Central memory CD8-positive, alpha-beta T cell (primary cell): ENCODE data around the gene JPT2.
A peak's percentile ranks its signal among the peaks of the same experiment; 100 is the strongest.

Experiments
- ATAC-seq: fragments of 150-1000 bp; cut with Tn5 transposase; replicated peaks from 2 replicates; pipeline ENCODE4 v1.10.0; 2022; ENCODE audit warnings: mild to moderate bottlenecking, moderate FRiP score, moderate number of reproducible peaks; ENCODE audit not compliant: poor library complexity, severe bottlenecking; ENCODE audit errors: extremely low read depth
- DNase-seq, 2 donors: peaks; one replicate each; pipeline ENCODE4 v3.0.0; 2021; ENCODE audit warnings: low spot score in 2 of 2
- H3K27ac Mint-ChIP-seq: one replicate; pipeline ENCODE4 v1.8.0; 2022; ENCODE audit warnings: low read depth, mild to moderate bottlenecking, moderate library complexity, mixed read lengths
- H3K27me3 Mint-ChIP-seq: one replicate; pipeline ENCODE4 v1.8.0; 2022; ENCODE audit warnings: mixed read lengths
- H3K36me3 Mint-ChIP-seq: one replicate; pipeline ENCODE4 v1.8.0; 2022; ENCODE audit warnings: mild to moderate bottlenecking, moderate library complexity, mixed read lengths; ENCODE audit not compliant: insufficient read depth
- H3K4me1 Mint-ChIP-seq: one replicate; pipeline ENCODE4 v1.8.0; 2022; ENCODE audit warnings: mixed read lengths
- H3K4me3 Mint-ChIP-seq: one replicate; pipeline ENCODE4 v1.8.0; 2022; ENCODE audit warnings: mild to moderate bottlenecking, moderate library complexity, mixed read lengths
- H3K9me3 Mint-ChIP-seq: one replicate; pipeline ENCODE4 v1.8.0; 2022; ENCODE audit warnings: mixed read lengths

JPT2 gene

GRCh38 chr16:1669698-1670097 lies 8.4 kb upstream of the JPT2 start:
- Mint-ChIP-seq H3K27ac (peak overlapping the region; percentile 46), H3K4me3 (no peak overlapping the region), H3K36me3 (peaks cover 13% of the 10 kb centered on the region), H3K27me3 (no peaks in the 10 kb centered on the region), H3K4me1 (peaks cover 5% of the 10 kb centered on the region), H3K9me3 (no peaks in the 10 kb centered on the region)
- DNase-seq, result no peak
- ATAC-seq, result no peak

- Mint-ChIP-seq H3K4me3 (no peak overlapping the region), H3K9me3 (no peaks in the 10 kb centered on the region), H3K27ac (peak overlapping the region; percentile 46), H3K36me3 (peaks cover 9% of the 10 kb centered on the region), H3K4me1 (peaks cover 5% of the 10 kb centered on the region), H3K27me3 (no peaks in the 10 kb centered on the region)
- DNase-seq, result no peak
- ATAC-seq, result no peak
Observed at GRCh38 chr16:1670371-1670770, 7.7 kb upstream of the JPT2 start.

GRCh38 chr16:1670866-1671265 lies 7.2 kb upstream of the JPT2 start:
- H3K27ac Mint-ChIP-seq, result no peak overlapping the region
- no peak for DNase-seq
- H3K4me1 Mint-ChIP-seq, result peaks cover 5% of the 10 kb centered on the region
- no peak overlapping the region for H3K4me3 Mint-ChIP-seq
- no peaks in the 10 kb centered on the region for H3K27me3 Mint-ChIP-seq
- no peak for ATAC-seq
- H3K9me3 Mint-ChIP-seq, result no peaks in the 10 kb centered on the region
- peaks cover 9% of the 10 kb centered on the region for H3K36me3 Mint-ChIP-seq

- ATAC-seq (no peak), DNase-seq (no peak)
- Mint-ChIP-seq H3K4me1 (peaks cover 7% of the 10 kb centered on the region), H3K27ac (no peak overlapping the region), H3K4me3 (no peak overlapping the region), H3K36me3 (peaks cover 9% of the 10 kb centered on the region), H3K27me3 (no peaks in the 10 kb centered on the region), H3K9me3 (no peaks in the 10 kb centered on the region)
Observed at GRCh38 chr16:1673424-1674151, 4.5 kb upstream of the JPT2 start.

GRCh38 chr16:1674306-1674705 lies 3.8 kb upstream of the JPT2 start:
- no peak overlapping the region for H3K27ac Mint-ChIP-seq
- no peak for ATAC-seq
- H3K36me3 Mint-ChIP-seq, result peaks cover 10% of the 10 kb centered on the region

GRCh38 chr16:1674751-1675664 lies 3.1 kb upstream of the JPT2 start:
- peaks cover 8% of the 10 kb centered on the region for H3K36me3 Mint-ChIP-seq
- no peak for ATAC-seq
- no peak for DNase-seq
- no peak overlapping the region for H3K27ac Mint-ChIP-seq
- H3K9me3 Mint-ChIP-seq, result no peaks in the 10 kb centered on the region
- peaks cover 13% of the 10 kb centered on the region for H3K4me1 Mint-ChIP-seq
- H3K27me3 Mint-ChIP-seq, result no peaks in the 10 kb centered on the region
- no peak overlapping the region for H3K4me3 Mint-ChIP-seq

More at GRCh38 chr16:1674306-1674705, 3.8 kb upstream of the JPT2 start:
- Mint-ChIP-seq H3K4me1 (peaks cover 13% of the 10 kb centered on the region), H3K4me3 (no peak overlapping the region), H3K27me3 (no peaks in the 10 kb centered on the region), H3K9me3 (no peaks in the 10 kb centered on the region)
- no peak for DNase-seq

GRCh38 chr16:1676661-1677060 lies 1.4 kb upstream of the JPT2 start:
- ATAC-seq (no peak), DNase-seq (no peak)
- peak overlapping the region; percentile 43 for H3K4me3 Mint-ChIP-seq
- H3K27ac Mint-ChIP-seq, result no peak overlapping the region
- no peaks in the 10 kb centered on the region for H3K9me3 Mint-ChIP-seq
- H3K4me1 Mint-ChIP-seq, result peaks cover 24% of the 10 kb centered on the region
- peaks cover 6% of the 10 kb centered on the region for H3K36me3 Mint-ChIP-seq
- H3K27me3 Mint-ChIP-seq, result no peaks in the 10 kb centered on the region

GRCh38 chr16:1677339-1677738 lies 740 bp upstream of the JPT2 start:
- Mint-ChIP-seq H3K27ac (no peak overlapping the region), H3K9me3 (no peaks in the 10 kb centered on the region), H3K27me3 (no peaks in the 10 kb centered on the region), H3K4me3 (peak overlapping the region; percentile 43), H3K36me3 (peaks cover 6% of the 10 kb centered on the region), H3K4me1 (peaks cover 26% of the 10 kb centered on the region)
- no peak for DNase-seq
- ATAC-seq, result no peak

GRCh38 chr16:1678500-1679098 lies 520 bp downstream of the JPT2 start:
- Mint-ChIP-seq H3K4me3 (peak overlapping the region; percentile 84), H3K9me3 (no peaks in the 10 kb centered on the region), H3K27me3 (no peaks in the 10 kb centered on the region), H3K4me1 (peaks cover 22% of the 10 kb centered on the region), H3K36me3 (peaks cover 6% of the 10 kb centered on the region), H3K27ac (peak overlapping the region; percentile 55)
- DNase-seq (no peak), ATAC-seq (peak; percentile 31)

GRCh38 chr16:1680361-1680760 lies 2.3 kb downstream of the JPT2 start:
- Mint-ChIP-seq H3K9me3 (no peaks in the 10 kb centered on the region), H3K36me3 (peaks cover 6% of the 10 kb centered on the region), H3K27me3 (no peaks in the 10 kb centered on the region), H3K4me1 (peaks cover 21% of the 10 kb centered on the region), H3K27ac (no peak overlapping the region), H3K4me3 (no peak overlapping the region)
- no peak for ATAC-seq
- no peak for DNase-seq

- no peaks in the 10 kb centered on the region for H3K27me3 Mint-ChIP-seq
- no peaks in the 10 kb centered on the region for H3K9me3 Mint-ChIP-seq
Observed at GRCh38 chr16:1681032-1681431, 3.0 kb downstream of the JPT2 start.

GRCh38 chr16:1687427-1688316 lies 9.6 kb downstream of the JPT2 start:
- DNase-seq, result no peak
- H3K27ac Mint-ChIP-seq, result no peak overlapping the region
- H3K36me3 Mint-ChIP-seq, result peaks cover 40% of the 10 kb centered on the region
- H3K4me1 Mint-ChIP-seq, result peaks cover 14% of the 10 kb centered on the region
- no peak overlapping the region for H3K4me3 Mint-ChIP-seq
- no peaks in the 10 kb centered on the region for H3K27me3 Mint-ChIP-seq
- ATAC-seq, result no peak
- no peaks in the 10 kb centered on the region for H3K9me3 Mint-ChIP-seq

More at GRCh38 chr16:1681032-1681431, 3.0 kb downstream of the JPT2 start:
- DNase-seq (no peak), ATAC-seq (no peak)
- Mint-ChIP-seq H3K27ac (peak overlapping the region; percentile 44), H3K4me1 (peaks cover 21% of the 10 kb centered on the region), H3K36me3 (peaks cover 7% of the 10 kb centered on the region), H3K4me3 (no peak overlapping the region)
